NCI-H524 treated with DMSO at 0.1 percent for 48 hours (cell line): ENCODE data around the gene PLBD2.

ENCODE experiments used
- DNase-seq: peaks from one replicate; lab custom pipeline; 2025; lab: John Stamatoyannopoulos, UW

PLBD2 gene

DNA sequence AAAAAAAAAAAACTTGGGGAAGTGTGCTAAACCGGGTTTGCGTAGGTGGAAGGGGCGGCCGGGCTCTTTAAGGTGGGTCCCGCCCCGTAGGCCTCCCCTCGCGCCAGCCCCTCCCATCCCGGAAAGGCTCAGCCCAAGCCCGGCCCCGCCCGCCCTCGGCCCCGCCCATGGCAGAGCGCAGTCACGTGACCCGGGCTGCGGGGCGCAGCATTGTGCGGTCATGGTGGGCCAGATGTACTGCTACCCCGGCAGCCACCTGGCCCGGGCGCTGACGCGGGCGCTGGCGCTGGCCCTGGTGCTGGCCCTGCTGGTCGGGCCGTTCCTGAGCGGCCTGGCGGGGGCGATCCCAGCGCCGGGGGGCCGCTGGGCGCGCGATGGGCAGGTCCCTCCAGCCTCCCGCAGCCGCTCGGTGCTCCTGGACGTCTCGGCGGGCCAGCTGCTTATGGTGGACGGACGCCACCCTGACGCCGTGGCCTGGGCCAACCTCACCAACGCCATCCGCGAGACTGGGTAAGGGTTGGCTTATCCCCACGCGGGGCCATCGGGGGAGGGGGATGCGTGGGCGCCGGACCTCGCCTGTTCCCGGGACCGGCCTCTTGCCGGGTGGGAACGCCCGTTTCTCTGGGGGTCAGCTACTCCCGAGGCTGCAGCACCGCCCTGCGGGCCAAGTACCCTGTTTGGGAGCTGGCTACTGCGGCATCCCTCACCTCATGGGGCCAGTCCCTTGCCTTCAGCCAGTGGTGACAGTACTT, at the start of gene PLBD2:
Gene PLBD2 (plus strand): TSS at position 207 of the 752 bp plus-strand sequence. CDS start 14 bp downstream, at position 221.
- peak; percentile 54 for DNase-seq

- no peak for DNase-seq
Observed at GRCh38 chr12:113310489-113310888, 47.9 kb upstream of the PLBD2 start.

- no peak for DNase-seq
Observed at GRCh38 chr12:113314121-113314529, 44.3 kb upstream of the PLBD2 start.

GRCh38 chr12:113315358-113315757, 43.0 kb upstream of the PLBD2 start:
- DNase-seq, result no peak

GRCh38 chr12:113316155-113316554, 42.2 kb upstream of the PLBD2 start:
- no peak for DNase-seq

DNA sequence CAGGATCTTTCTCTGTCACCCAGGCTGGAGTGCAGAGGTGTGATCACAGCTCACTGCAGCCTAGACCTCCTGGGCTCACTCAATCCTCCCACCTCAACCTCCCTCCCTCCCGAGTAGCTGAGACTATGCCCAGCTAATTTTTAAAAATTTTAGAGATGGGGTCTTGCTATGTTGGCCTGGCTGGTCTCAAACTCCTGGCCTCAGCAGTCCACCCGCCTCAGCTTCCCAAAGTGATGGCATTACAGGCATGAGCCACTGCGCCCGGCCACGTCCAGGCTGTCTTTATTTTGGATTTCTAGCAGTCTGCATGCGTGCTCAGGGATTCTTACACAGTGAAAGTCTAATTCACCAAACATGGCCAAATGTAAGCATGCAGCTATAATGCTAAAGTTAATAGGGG, 41.3 kb upstream of the PLBD2 start:
- DNase-seq, result no peak

DNA sequence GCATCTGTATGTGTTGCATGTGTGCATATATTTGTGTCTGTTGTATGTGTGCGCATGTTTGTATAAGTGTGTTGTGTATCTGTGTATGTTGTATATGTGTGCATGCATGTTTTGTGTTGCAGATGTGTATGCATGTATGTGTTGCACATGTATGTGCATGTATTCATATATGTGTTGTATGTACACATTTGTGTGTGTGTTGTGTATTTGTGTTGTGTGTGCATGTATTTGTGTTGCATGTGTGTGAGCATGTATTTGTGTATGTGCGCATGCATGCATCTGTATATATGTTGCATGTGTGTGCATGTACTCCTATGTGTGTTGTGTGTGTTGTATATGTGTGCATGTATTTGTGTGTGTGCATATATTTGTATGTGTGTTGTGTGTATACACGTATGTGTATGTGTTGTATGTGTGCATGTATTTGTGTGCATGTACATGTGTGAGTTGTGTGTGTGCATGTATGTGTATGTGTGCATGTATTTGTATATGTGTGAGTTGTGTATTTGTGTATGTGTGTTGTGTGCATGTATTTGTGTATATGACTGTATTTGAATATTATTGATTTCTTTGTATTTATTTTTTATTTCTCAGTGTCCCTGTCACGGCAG, 40.2 kb upstream of the PLBD2 start:
- DNase-seq, result no peak

DNA sequence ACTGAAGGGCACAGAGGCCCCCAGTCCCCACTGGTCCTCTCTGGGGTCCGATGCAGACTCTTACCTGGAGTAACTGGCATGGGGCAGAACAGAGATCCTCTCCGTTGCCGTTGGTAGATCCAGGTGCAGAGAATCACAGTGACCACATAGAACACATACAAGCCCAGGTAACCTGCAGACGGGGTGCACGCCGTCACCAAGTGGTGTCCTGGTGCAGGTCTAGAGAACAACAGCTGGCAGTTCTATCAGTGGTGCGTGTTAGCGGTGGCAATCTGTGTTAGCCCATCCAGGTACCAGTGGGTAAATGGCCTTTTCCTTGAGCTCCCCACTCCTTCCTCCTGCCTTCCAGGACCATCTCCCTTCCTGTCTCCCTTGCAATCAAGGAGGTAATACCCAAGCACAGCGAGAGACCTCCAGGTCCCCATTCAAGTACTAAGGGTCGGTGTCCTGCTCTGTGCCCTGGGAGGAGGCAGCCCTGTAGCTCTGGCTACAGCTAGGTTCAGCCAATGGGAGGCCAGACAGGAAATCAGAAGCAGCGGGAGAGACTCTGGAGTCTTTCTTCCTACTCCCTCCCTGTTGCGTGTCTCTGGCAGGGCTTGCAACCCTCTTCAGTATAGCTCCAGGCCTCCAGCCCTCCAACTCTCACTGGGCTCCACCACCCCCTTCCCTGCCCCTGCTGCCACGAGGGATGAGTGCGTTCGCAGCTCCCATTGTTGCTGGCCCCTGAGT, 39.3 kb upstream of the PLBD2 start:
- DNase-seq, result no peak

DNA sequence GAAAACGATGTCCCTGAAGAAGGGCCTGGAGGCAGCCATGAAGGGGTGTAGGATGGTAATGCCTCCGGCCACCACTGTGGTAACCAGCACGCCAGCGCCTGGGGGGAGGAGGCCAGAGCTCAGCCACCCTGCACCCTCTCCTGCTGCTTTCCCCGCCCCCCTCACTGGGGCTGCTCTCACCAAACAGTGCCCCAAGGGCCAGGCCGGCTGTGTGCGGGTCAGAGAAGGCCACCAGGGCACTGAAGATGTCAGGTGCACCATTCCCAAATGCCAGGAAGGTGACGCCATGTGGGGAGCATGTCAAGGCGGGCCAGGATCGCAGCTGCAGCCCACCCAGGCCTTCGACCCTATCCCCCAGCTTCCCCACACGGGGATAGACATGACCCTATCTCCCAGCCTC, 38.0 kb upstream of the PLBD2 start:
- DNase-seq, result no peak

DNA sequence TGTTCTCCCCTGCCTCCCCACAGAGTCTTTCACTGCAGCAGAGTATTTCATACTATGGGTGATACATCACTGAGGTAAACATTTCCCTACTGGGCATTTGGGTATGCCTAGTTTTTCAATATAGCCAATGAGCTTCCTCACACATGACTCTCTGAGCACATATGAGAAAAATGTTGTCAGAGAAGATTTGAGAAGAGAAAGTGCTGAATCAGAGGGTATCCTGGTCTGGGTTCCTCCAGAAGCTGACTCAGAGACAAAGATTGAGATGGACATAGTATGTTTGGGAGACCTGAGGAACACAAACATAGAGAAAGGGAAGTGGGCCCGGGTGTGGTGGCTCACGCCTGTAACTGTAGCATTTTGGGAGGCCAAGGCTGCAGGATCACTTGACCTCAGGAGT, 36.0 kb upstream of the PLBD2 start:
- DNase-seq, result no peak

GRCh38 chr12:113325916-113326315, 32.5 kb upstream of the PLBD2 start:
- DNase-seq, result no peak

DNA sequence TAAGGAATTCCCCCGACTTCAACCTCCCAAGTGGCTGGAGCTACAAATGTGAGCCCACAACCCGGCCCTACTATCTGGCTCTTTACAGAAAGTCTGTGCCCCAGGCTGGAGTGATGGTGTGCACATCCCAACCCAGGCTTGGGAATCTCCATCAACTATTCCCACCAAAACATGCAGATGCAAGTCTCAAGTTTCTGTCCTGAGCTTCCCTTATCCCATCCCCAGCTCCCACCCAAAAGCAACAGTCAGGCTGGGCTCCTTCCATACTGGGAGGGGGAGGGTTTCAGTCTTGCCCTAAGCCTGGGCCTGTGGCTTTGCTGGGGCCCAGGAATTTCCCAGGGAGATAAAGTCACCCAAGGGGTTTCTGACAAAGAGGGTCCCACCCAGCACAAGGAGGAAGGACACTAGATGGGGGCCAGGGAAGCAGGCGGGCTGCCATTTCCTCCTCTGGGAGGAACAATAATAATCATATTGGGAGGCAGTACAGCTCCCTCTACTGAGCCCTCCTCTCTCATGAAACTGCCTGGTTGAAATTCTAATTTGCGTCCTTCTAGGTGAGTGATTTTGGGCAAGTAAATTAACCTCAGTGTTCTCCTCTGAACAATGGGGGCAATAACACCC, 31.5 kb upstream of the PLBD2 start:
- DNase-seq, result no peak

DNA sequence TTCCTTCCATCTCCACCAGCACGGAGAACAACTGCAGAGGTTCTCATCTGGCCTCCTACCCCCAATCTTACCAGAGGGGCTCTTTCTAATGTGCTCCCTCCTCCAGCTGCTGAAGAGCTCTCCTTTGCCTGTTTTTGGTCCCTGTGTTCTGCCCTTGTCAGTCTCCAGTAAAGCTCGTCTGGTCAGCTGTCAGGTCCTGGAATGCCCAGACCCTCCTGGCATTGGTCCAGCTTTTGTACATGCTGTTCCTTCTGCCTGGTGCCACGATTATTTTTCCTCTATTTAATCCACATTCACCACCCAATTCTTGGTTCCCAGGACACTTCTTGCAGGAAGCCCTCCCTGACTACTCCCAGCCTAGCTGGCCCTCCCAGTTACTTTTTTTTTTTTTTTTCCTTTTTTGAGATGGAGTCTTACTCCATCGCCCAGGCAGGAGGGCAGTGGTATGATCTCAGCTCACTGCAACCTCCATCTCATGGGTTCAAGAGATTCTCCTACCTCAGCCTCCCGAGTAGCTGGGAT, 30.0 kb upstream of the PLBD2 start:
- DNase-seq, result no peak

DNA sequence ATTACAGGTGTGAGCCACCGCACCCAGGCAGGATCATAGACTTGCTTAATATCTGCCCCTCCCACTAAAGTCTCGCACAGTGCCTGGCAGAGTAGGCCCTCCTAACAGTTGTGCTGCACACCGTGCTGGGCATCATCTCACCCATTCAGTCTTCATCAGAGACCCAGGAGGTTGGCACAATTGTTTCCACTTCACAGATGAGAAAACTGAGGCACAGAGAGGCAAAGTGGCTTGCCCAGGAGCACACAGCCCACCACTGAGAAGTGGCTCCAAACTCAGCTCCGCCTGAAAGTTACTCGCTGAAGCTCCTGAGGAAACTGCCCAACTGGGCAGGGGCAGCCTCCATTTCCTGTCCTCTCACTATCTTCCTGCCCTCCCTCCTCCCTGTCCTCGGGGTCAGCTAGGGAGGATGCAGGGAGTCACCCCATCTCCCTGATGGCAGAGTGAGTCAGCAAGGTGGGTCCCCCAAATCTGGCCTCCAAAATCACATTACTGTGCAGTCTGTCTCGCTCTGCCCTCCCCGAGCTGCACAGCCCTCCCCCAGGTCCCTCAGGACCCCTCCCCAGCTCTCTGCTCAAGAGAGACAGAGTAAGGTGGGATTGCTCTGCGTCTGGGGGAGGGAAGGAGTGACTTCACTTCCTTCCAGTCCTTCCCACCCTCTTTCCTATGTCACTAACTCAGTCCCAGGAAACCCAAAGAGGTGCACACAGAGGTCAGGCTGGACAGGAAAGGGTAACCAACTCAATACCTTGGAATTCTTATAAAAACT, 29.2 kb upstream of the PLBD2 start:
- no peak for DNase-seq

DNA sequence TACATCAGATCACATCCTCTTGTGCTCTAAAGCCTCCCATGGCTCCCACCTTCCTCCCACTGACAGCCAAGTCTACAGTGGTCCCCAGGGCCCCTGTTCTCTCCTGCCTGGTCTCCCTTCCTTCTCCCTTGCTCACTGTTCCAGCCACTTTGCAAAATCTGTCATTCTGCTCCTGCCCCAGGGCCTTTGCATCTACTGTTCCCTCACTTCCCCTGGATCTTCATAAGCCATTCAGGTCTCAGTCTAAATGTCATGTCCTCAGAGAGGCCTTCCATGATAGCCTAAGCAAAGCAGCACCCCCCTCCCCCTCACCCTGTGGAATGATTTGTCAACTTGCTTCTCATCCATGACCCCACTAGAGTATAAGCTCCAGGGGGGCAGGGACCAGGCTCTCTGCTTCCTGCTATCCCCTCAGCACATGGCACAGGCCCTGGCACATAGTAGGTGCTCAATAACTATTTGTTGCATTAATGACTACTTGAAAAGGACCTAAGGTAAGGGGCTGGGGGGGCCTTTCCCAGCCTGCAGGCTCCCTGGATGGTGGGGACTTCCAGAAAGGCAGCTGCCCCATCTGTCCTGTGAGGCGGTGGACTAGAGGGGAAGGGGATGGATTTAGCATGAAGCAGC, 28.5 kb upstream of the PLBD2 start:
- no peak for DNase-seq

DNA sequence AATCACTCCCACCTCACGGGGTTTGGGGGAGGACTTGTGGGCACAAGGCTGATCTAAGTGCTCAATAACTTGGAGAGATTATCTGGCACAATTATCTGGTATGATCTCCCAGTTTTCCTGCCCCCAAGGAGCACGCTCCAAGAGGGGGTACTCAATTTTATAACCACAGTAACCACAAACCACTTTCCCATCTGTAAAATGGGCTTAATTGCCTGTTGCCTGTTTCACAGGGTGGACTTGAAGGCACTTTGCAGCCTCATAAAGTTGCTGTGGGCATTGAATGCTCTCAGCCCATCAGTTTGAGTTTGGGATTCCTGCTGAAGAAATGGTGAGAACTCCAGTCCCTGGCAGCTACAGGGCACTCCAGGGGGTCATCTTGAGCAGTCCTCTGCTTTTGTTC, 27.9 kb upstream of the PLBD2 start:
- no peak for DNase-seq

- DNase-seq, result no peak
Observed at GRCh38 chr12:113332688-113333417, 25.5 kb upstream of the PLBD2 start.

DNA sequence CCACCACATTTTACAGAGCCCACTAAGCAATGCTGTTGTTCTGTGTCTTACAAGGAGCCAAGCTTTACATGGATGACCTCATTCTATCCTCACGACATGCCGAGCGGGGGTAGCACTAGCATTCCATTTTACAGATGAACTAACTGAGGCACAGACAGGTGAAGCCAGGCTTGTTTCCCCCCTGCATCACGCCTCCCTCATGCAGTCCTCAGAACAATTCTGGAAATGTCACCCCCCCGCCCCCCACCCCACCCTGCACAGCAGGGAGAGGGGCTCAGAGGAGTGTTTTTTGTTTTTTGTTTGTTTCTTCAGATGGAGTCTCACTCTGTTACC, 25.0 kb upstream of the PLBD2 start:
- no peak for DNase-seq

DNA sequence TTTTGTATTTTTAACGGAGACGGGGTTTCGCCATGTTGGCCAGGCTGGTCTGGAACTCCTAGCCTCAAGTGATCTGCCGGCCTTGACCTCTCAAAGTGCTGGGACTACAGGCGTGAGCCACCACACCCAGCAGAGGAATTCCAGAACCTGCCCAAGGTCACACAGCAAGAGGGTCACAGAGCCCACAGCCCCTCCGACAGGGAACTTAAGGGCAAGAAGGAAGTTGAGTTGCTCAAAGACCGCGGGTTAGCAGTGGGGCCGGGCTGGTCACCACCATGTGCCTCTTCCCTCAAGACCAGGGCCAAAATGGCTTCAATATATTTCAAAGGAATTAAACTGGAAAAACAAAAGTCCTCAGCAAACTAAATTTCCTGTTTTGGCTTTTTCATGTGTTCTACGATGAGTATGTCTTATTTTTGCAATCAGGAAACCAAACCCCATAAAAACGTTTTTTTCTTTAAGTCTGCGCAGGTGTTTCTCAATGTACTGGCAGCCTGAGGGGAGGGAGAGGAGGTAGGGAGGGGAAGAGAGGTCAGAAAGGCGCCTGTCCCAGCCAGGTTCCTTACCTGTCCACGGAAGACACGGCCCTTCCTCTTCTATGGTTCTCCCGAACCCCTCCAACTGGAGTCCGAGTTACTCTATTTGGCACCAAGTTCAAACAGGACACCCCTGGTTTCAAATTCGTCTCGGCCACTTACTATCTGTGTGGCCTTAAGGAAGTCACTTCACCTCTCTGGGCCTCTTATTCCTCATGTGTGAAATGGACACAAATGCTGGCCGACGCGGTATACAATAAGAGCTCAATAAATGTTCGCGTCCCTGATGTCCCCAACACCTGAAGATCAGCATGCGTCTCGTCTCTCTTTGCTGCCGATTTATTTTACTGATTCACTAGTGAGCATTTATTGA, 24.3 kb upstream of the PLBD2 start:
- DNase-seq, result no peak
